ENCODE data around the gene DLGAP1.

DNA sequence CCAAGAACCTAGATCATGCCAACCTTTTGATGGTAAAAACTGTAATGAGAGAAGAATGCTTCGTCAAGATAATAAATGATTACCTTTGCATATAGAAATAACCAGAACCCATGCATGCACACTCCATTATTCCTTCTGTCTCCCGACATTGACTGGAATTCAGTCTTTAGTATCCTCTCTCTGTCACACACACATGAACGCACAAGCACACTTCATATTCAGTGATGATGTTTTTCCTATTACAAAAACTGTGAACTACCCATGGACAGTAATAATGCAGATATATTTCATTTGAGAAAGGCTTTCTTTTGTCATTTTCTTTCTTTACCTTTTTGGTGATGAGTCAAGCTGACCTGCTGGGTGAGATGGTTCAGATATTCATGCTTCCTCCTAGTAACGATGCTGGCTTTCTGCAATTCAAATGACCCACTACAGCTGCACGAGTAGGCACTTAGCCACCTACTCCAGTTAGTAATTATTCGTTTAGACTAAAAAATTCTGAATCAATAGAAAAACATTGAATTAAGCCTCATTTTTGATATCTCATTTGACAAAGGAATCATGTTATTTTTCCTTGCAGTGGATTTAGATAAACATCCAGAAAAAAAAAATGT is 623.0 kb downstream of the DLGAP1 start:
- TF ChIP-seq, protein P1, sequence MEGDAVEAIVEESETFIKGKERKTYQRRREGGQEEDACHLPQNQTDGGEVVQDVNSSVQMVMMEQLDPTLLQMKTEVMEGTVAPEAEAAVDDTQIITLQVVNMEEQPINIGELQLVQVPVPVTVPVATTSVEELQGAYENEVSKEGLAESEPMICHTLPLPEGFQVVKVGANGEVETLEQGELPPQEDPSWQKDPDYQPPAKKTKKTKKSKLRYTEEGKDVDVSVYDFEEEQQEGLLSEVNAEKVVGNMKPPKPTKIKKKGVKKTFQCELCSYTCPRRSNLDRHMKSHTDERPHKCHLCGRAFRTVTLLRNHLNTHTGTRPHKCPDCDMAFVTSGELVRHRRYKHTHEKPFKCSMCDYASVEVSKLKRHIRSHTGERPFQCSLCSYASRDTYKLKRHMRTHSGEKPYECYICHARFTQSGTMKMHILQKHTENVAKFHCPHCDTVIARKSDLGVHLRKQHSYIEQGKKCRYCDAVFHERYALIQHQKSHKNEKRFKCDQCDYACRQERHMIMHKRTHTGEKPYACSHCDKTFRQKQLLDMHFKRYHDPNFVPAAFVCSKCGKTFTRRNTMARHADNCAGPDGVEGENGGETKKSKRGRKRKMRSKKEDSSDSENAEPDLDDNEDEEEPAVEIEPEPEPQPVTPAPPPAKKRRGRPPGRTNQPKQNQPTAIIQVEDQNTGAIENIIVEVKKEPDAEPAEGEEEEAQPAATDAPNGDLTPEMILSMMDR (IDR thresholded peaks at IDR 0.05): no peak
- TF ChIP-seq POLR2A (IDR thresholded peaks at IDR 0.05): no peak
- TF ChIP-seq POLR2AphosphoS5 (IDR thresholded peaks at IDR 0.05): no peak
